Lower leg skin (tissue), 4 donors: ENCODE results near the gene LENEP. TPM values are rescaled to one million over a fixed set of nuclear protein-coding genes. Genes with fewer than 3 reads are reported as not detected.

Source experiments
- DNase-seq, 2 donors: peaks; one replicate each; pipeline ENCODE4 v3.0.0-alpha.2; 2019; ENCODE audit warnings: low spot score in 2 of 2
- H3K4me3 ChIP-seq: fragments of 200-600 bp; sonication (generic); 2 replicates; pipeline ENCODE4 v1.5.1; 2017; ENCODE audit warnings: mild to moderate bottlenecking, low read depth; ENCODE audit not compliant: poor library complexity, severe bottlenecking
- CTCF ChIP-seq, 3 donors: fragments of 450-650 bp; IDR thresholded peaks; one replicate each; pipeline ENCODE4 v1.5.1; 2016; ENCODE audit warnings: antibody characterized with exemption in 3 of 3, mild to moderate bottlenecking in 3 of 3, moderate library complexity in 2 of 3
- POLR2A ChIP-seq, 2 donors: fragments of 450-650 bp; IDR thresholded peaks; one replicate each; pipeline ENCODE4 v1.6.1; 2016 to 2017; ENCODE audit warnings: antibody characterized with exemption in 2 of 2, mild to moderate bottlenecking in 1 of 2, moderate library complexity in 1 of 2
- WGBS, 2 donors: methylation state at CpG; one replicate each; pipeline ENCODE4 v1.1.5; 2018; 5-methylcytosine and 5-hydroxymethylcytosine counted together
- intact Hi-C: fragments of 100-400 bp; cut with DNase I; formaldehyde crosslinking; loops from one replicate; pipeline ENCODE4 v1.15.0; 2023; ENCODE audit warnings: low total_unique reads
- total RNA-seq, 4 donors: library from RNA; depleted of rRNA; stranded (reverse); fragments of >200 nt; gene quantifications; one replicate each; pipeline ENCODE4 v1.1.0, GENCODE V29; 2016

LENEP gene
- total RNA-seq = 1 to 10 TPM in 1 of 4 donors, not detected in 3; 1.4 TPM

- no peak within 1 kb of the TSS for H3K4me3 ChIP-seq
- TF ChIP-seq POLR2A (IDR thresholded peaks at IDR 0.05) = no peak
- no peak for TF ChIP-seq CTCF (IDR thresholded peaks at IDR 0.05)
- 74 to 84% methylated on average over 8 of the region's 8 CpGs for WGBS, 2 donors
- DNase-seq = no peak
- intact Hi-C loops = no loop called here
These were observed at the start of gene LENEP for GRCh38 chr1:154993572-154994268. Gene LENEP, plus strand, starts transcription at chr1:154993586. Its CDS starts 22 bp downstream, at chr1:154993608.

- H3K4me3 ChIP-seq = no peak overlapping the region
- intact Hi-C loops = no loop called here
- 40 to 44% methylated on average over 6 of the region's 6 CpGs for WGBS, 2 donors
- DNase-seq = no peak
- TF ChIP-seq CTCF (IDR thresholded peaks at IDR 0.05) = no peak
- TF ChIP-seq POLR2A (IDR thresholded peaks at IDR 0.05) = no peak
These were observed 49.6 kb upstream of the LENEP start for GRCh38 chr1:154943649-154944400.

GRCh38 chr1:154944401-154945159, 48.8 kb upstream of the LENEP start:
- TF ChIP-seq POLR2A (IDR thresholded peaks at IDR 0.05) = no peak
- intact Hi-C loops = no loop called here
- 53 to 56% methylated on average over 9 of the region's 9 CpGs for WGBS, 2 donors

GRCh38 chr1:154945160-154945961, 48.0 kb upstream of the LENEP start:
- no peak for DNase-seq
- WGBS, 2 donors = 85% methylated on average over 12 to 15 of the region's 15 CpGs
- TF ChIP-seq POLR2A (IDR thresholded peaks at IDR 0.05) (no peak), CTCF (IDR thresholded peaks at IDR 0.05) (no peak)
- intact Hi-C loops = no loop called here
- H3K4me3 ChIP-seq = no peak overlapping the region

More at GRCh38 chr1:154944401-154945159, 48.8 kb upstream of the LENEP start:
- DNase-seq = no peak
- no peak overlapping the region for H3K4me3 ChIP-seq

GRCh38 chr1:154945962-154946850, 47.2 kb upstream of the LENEP start:
- H3K4me3 ChIP-seq = no peak overlapping the region
- TF ChIP-seq POLR2A (IDR thresholded peaks at IDR 0.05) (no peak), CTCF (IDR thresholded peaks at IDR 0.05) (no peak)
- no peak for DNase-seq
- 74 to 81% methylated on average over 17 of the region's 17 CpGs for WGBS, 2 donors
- intact Hi-C loops = no loop called here
